K562 (cell line): Measurements from ENCODE around the gene RBM44. TPM values are rescaled to one million over a fixed set of nuclear protein-coding genes. Genes with fewer than 3 reads are reported as not detected.

Source experiments
- ATAC-seq: fragments of 200-7000 bp; cut with Tn5 transposase; 3 replicates; pipeline ENCODE4 v1.9.1; 2020; ENCODE audit warnings: moderate library complexity
- BruUV-seq: library from RNA; stranded (reverse); fragments of 400-500 nt; replicated peaks from 2 replicates; lab custom pipeline; 2021; lab: Mats Ljungman, UMichigan
- CTCF ChIA-PET: fragments of 300-600 bp; formaldehyde crosslinking; extraction: SDS; loops from one replicate; lab custom pipeline; 2021; ENCODE audit warnings: low intra/inter-chr PET ratio; lab: Yijun Ruan, JAX
- POLR2A ChIA-PET: fragments of 300-600, 350-650 bp; sonication (Branson Sonifier 250); formaldehyde crosslinking; extraction: SDS; loops from one replicate; lab custom pipeline; 2021; ENCODE audit warnings: antibody characterized with exemption, inconsistent platforms; lab: Yijun Ruan, JAX
- DNase-seq, 4 experiments: peaks; one replicate each; pipeline versions ENCODE4 v3.0.0 to v3.0.0-alpha.2; 2011 to 2018; ENCODE audit warnings: low spot score in 3 of 4, mixed read lengths in 3 of 4; ENCODE audit errors: extremely low read depth in 1 of 4
- FAIRE-seq: peaks from 2 replicates; lab custom pipeline; 2011; peaks lifted over from hg19 to GRCh38; lab: Jason Lieb, UNC
- H2AFZ ChIP-seq: 2 replicates; pipeline ENCODE4 v1.6.0; 2011; ENCODE audit warnings: low read depth, low read length, control low read depth, inconsistent platforms
- H3K27ac ChIP-seq: fragments of 200-600 bp; 3 replicates; pipeline ENCODE4 v1.8.0; 2011; ENCODE audit warnings: low read depth, mild to moderate bottlenecking, control low read depth, inconsistent platforms, low read length, moderate library complexity, mixed read lengths; ENCODE audit errors: extremely low read depth
- H3K27me3 ChIP-seq, 2 experiments: fragments of 300-600 bp in 1 of 2; 2 replicates in 1 of 2; 3 replicates in 1 of 2; pipeline versions ENCODE4 v1.6.0 to v1.8.0; 2011; ENCODE audit warnings: inconsistent platforms in 2 of 2, low read length in 2 of 2, mild to moderate bottlenecking in 1 of 2, mixed read lengths in 1 of 2, moderate library complexity in 1 of 2; ENCODE audit not compliant: control insufficient read depth in 2 of 2, insufficient read depth in 2 of 2
- H3K36me3 ChIP-seq: fragments of 300-600 bp; 3 replicates; pipeline ENCODE4 v1.8.0; 2011; ENCODE audit warnings: mild to moderate bottlenecking, low read length, inconsistent platforms; ENCODE audit not compliant: control insufficient read depth, insufficient read depth
- H3K4me1 ChIP-seq, 2 experiments: fragments of 200-600 bp in 1 of 2; replicated peaks in 1 of 2; 2 replicates in 1 of 2; 3 replicates in 1 of 2; pipeline versions ENCODE4 v1.5.1 to v1.8.0; 2011; ENCODE audit warnings: inconsistent platforms in 2 of 2, low read length in 2 of 2, mild to moderate bottlenecking in 1 of 2, mixed read lengths in 1 of 2, moderate library complexity in 1 of 2; ENCODE audit not compliant: control insufficient read depth in 2 of 2, insufficient read depth in 2 of 2
- H3K4me2 ChIP-seq: 2 replicates; pipeline ENCODE4 v1.6.1; 2011; ENCODE audit warnings: low read length, control low read depth, inconsistent platforms, mixed read lengths; ENCODE audit not compliant: insufficient read depth
- H3K4me3 ChIP-seq: fragments of 200-600 bp; sonication (generic), shearing (Covaris generic); 2 replicates; pipeline ENCODE4 v1.5.1; 2016; ENCODE audit warnings: control low read depth, inconsistent platforms
- H3K79me2 ChIP-seq: fragments of 200-600 bp; 3 replicates; pipeline ENCODE4 v1.8.0; 2011; ENCODE audit warnings: low read length, inconsistent platforms; ENCODE audit not compliant: control insufficient read depth, insufficient read depth
- H3K9ac ChIP-seq, 2 experiments: 2 replicates each; pipeline versions ENCODE4 v1.6.0 to v1.6.1; 2011; ENCODE audit warnings: low read depth in 2 of 2, low read length in 2 of 2, control low read depth in 1 of 2, inconsistent platforms in 1 of 2, mild to moderate bottlenecking in 1 of 2, mixed read lengths in 1 of 2; ENCODE audit not compliant: insufficient read depth in 1 of 2
- H3K9me1 ChIP-seq: one replicate; pipeline ENCODE4 v1.6.0; 2011; ENCODE audit warnings: inconsistent platforms, mild to moderate bottlenecking, low read length, moderate library complexity; ENCODE audit not compliant: control insufficient read depth, insufficient read depth
- H3K9me3 ChIP-seq: replicated peaks from 2 replicates; pipeline ENCODE4 v1.5.1; 2011; ENCODE audit warnings: low read depth, low read length, inconsistent platforms; ENCODE audit not compliant: control insufficient read depth, insufficient read depth
- H4K20me1 ChIP-seq: replicated peaks from 2 replicates; pipeline ENCODE4 v1.6.1; 2011; ENCODE audit warnings: low read length, inconsistent platforms, mixed read lengths; ENCODE audit not compliant: control insufficient read depth, insufficient read depth
- CSDE1 ChIP-seq, 2 experiments: fragments of 450-650 bp; IDR thresholded peaks; 2 replicates each; pipeline ENCODE4 v1.6.1; 2016; ENCODE audit warnings: mild to moderate bottlenecking in 1 of 2
- FOS ChIP-seq: IDR thresholded peaks from 3 replicates; pipeline ENCODE4 v1.6.1; 2011; ENCODE audit not compliant: insufficient read length; ENCODE audit errors: extremely low read depth
- SIRT6 ChIP-seq: IDR thresholded peaks from one replicate; pipeline ENCODE4 v1.6.1; 2012; ENCODE audit warnings: low read depth, mild to moderate bottlenecking, control low read depth, inconsistent platforms, low read length, moderate library complexity
- SRSF7 ChIP-seq: fragments of 200-400 bp; formaldehyde crosslinking; optimal IDR thresholded peaks from 2 replicates; pipeline ENCODE3; 2017; ENCODE audit warnings: mild to moderate bottlenecking, low read depth, low read length
- STAT5B ChIP-seq: fragments of 250-450 bp; sonication (Bioruptor Pico); IDR thresholded peaks from 2 replicates; pipeline ENCODE4 v1.8.0; 2021; ENCODE audit warnings: mild to moderate bottlenecking, inconsistent platforms
- WGBS: fragments of 100-300 bp; shearing (Covaris generic); methylation state at CpG from one replicate; pipeline ENCODE4 v1.1.6; 2016; ENCODE audit warnings: low coverage, mixed read lengths; ENCODE audit not compliant: insufficient coverage; ENCODE audit errors: missing lambda C conversion rate; 5-methylcytosine and 5-hydroxymethylcytosine counted together
- in situ Hi-C: fragments of 300-500 bp; cut with MboI; formaldehyde crosslinking; loops from 4 replicates; pipeline ENCODE4 v1.15.0; 2018; ENCODE audit warnings: inconsistent platforms, mixed read lengths
- intact Hi-C: fragments of 100-400 bp; cut with micrococcal nuclease; formaldehyde crosslinking; loops from 2 replicates; pipeline ENCODE4 v1.14.2; 2022
- polyA plus RNA-seq, 8 experiments: library from polyadenylated mRNA; depleted of rRNA in 4 of 8; stranded (reverse) in 5 of 8; unstranded in 3 of 8; fragments of >200 nt; fragmentation: Nextera tagmentation in 2 of 8; fragmentation: Illumina TruSeq in 1 of 8; extraction: Ambion mirVana in 2 of 8; extraction: Trizol in 1 of 8; gene quantifications; 2 replicates each; pipeline versions ENCODE4 v1.2.1 to v1.2.3, GENCODE V29; 2011 to 2014; ENCODE audit warnings: inconsistent platforms in 1 of 8, missing spikeins in 1 of 8
- total RNA-seq, 7 experiments: library from RNA; depleted of rRNA in 6 of 7; stranded (reverse); fragments of >200 nt in 6 of 7; fragmentation: Illumina TruSeq in 2 of 7; extraction: Trizol in 2 of 7; gene quantifications; 2 replicates each; pipeline versions ENCODE4 v1.2.1 to v1.2.3, GENCODE V29; 2011 to 2021; ENCODE audit warnings: low replicate concordance in 1 of 7
- TF ChIP-seq, protein P1 (sequence below): fragments of 250-450 bp; sonication (Bioruptor Pico); IDR thresholded peaks from 2 replicates; pipeline ENCODE4 v1.5.0; 2021
- TF ChIP-seq, protein P2 (sequence below): sonication (generic); formaldehyde crosslinking; IDR thresholded peaks from 2 replicates; pipeline ENCODE4 v1.8.1; 2023; ENCODE audit warnings: mild to moderate bottlenecking, missing genetic modification reagents, moderate library complexity
- TF ChIP-seq, protein P3 (sequence below): conservative IDR thresholded peaks from 2 replicates; pipeline ENCODE4 v1.6.1; 2011; ENCODE audit warnings: low read depth, mild to moderate bottlenecking, low read length; ENCODE audit not compliant: control insufficient read depth

The RBM44 gene
- total and polyA plus RNA-seq, 9 of the 15 experiments (the other 6 are each of a cell fraction or from before 2014, with no cell fraction given) = 0.04 to 0.25 (median 0.13) TPM

DNA sequence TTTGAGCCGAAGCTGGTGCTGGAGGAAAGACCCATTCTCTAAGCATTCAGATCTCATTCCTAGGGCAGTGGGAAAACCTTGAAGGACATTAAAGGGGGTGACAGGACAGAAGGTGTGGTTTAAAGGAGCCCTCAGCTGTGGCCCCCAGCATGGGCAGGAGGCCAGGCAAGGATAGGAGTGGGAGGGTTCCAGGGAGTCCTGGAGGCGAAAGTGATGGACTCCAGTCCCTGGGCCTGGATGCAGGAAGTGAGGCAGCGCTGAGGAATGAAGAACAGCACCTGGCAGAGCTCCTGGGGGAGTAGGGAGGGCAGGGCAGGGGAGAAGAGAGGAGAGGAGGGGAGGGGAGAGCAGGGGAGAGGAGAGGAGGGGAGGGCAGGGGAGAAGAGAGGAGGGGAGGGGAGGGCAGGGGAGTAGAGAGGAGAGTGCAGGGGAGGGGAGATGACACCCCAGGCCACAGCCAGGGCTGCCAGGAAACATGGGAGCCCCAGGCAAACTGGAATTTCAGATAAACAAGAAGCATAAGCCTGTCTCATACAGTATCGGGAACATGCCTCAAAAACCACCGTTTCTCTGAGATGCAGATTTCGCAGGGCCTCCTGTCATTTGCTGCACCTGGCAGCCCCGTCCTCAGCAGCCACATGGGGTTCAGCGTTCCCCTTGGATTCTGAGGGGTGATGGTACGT lies 66.5 kb downstream of the RBM44 start:
- H3K27ac ChIP-seq = no peak overlapping the region

More for the DNA sequence above, 66.5 kb downstream of the RBM44 start:
- no peaks in the 10 kb centered on the region for H3K9me3 ChIP-seq
- H3K4me1 ChIP-seq = peaks cover 0 to 1% of the 10 kb centered on the region in 2 experiments; a peak in 2 of 5 replicates
- H3K9ac ChIP-seq = no peak overlapping the region
- intact Hi-C loops (no loop called here), in situ Hi-C loops (loop anchor here (25.0 kb wide), 1 partner anchor 397 kb away; no protein-coding TSS in a partner anchor)
- no peak overlapping the region for H2AFZ ChIP-seq
- FAIRE-seq = no peak
- no TSS peak for BruUV-seq
- peaks cover 25 to 57% of the 10 kb centered on the region in 2 experiments for H3K27me3 ChIP-seq
- no peaks in the 10 kb centered on the region for H3K79me2 ChIP-seq
- no peaks in the 10 kb centered on the region for H3K36me3 ChIP-seq
- TF ChIP-seq CSDE1 (IDR thresholded peaks at IDR 0.05) = no peak
- TF ChIP-seq, protein P1, sequence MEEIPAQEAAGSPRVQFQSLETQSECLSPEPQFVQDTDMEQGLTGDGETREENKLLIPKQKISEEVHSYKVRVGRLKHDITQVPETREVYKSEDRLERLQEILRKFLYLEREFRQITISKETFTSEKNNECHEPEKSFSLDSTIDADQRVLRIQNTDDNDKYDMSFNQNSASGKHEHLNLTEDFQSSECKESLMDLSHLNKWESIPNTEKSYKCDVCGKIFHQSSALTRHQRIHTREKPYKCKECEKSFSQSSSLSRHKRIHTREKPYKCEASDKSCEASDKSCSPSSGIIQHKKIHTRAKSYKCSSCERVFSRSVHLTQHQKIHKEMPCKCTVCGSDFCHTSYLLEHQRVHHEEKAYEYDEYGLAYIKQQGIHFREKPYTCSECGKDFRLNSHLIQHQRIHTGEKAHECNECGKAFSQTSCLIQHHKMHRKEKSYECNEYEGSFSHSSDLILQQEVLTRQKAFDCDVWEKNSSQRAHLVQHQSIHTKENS (CRISPR knock-in tag) = no peak
- no peak for TF ChIP-seq STAT5B (CRISPR knock-in tag)
- TF ChIP-seq SRSF7 = no peak
- TF ChIP-seq, protein P2, sequence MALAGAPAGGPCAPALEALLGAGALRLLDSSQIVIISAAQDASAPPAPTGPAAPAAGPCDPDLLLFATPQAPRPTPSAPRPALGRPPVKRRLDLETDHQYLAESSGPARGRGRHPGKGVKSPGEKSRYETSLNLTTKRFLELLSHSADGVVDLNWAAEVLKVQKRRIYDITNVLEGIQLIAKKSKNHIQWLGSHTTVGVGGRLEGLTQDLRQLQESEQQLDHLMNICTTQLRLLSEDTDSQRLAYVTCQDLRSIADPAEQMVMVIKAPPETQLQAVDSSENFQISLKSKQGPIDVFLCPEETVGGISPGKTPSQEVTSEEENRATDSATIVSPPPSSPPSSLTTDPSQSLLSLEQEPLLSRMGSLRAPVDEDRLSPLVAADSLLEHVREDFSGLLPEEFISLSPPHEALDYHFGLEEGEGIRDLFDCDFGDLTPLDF (CRISPR knock-in tag) = no peak
- no peak for TF ChIP-seq FOS
- TF ChIP-seq, protein P3, sequence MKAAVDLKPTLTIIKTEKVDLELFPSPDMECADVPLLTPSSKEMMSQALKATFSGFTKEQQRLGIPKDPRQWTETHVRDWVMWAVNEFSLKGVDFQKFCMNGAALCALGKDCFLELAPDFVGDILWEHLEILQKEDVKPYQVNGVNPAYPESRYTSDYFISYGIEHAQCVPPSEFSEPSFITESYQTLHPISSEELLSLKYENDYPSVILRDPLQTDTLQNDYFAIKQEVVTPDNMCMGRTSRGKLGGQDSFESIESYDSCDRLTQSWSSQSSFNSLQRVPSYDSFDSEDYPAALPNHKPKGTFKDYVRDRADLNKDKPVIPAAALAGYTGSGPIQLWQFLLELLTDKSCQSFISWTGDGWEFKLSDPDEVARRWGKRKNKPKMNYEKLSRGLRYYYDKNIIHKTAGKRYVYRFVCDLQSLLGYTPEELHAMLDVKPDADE = no peak
- no peak for TF ChIP-seq SIRT6
- ChIA-PET CTCF (no interaction called here), POLR2A (no interaction called here)
- 24% methylated on average over 7 of the region's 9 CpGs for WGBS
- no peak for DNase-seq
- H3K4me2 ChIP-seq = no peak overlapping the region
- H3K9me1 ChIP-seq = no peaks in the 10 kb centered on the region
- H4K20me1 ChIP-seq = no peaks in the 10 kb centered on the region
- no peak for ATAC-seq
- H3K4me3 ChIP-seq = no peak overlapping the region
